ENCODE results near the gene TEX36. TPM values are rescaled to one million over a fixed set of nuclear protein-coding genes. Genes with fewer than 3 reads are reported as not detected.

Gene TEX36
- total RNA-seq, 1 experiment from 2014 or later = not detected

DNA sequence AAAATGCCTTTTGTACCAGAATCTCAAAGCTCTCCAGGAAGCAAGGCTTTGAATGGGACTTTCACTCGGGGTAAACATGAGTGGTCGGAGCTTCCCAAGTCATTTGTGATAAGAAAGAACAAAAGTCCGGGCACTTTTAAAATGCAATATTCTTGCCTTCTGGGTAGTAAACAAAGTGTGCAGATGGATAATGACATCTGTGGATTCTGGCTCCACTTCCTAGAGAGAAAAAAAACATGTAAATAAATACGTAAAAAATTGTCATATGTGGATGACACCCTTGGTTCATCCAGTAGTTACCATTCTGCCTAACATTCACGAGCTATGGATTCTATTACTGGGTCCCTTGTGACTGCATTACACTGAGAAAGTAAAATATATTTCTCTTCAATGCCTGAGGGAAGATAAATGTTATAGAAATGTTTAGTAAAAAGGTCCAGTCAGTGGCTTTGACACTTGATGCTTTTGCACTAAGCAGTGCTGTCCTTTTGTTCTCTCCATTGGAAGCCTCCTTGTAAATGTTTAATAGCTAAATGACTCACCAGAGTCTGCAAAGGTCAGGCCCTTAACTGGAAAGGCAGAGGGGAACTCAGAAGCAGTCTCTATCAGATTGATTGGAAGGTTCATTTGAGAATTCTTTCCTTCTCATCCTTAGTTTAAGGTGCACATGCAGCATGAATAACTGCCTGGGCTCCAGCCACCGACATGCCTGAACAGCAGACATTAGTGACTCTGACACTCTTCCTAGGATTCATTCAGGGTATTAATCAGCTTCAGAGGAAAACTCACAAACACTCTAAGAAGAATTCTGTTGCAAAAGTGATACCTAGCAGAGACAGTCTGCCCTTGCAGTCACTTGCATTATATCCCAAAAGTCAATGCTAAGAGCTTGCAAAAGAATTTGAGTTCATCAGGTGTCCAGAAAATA is 24.8 kb upstream of the TEX36 start:
- ChIA-PET POLR2A (interaction anchor here (0.7 to 2.0 kb wide), 2 partner anchors 12 to 645 kb away, joined by 3 to 8 read pairs; partner anchors contain the start of gene EDRF1), CTCF (interaction anchor here (0.6 to 1.2 kb wide), 4 partner anchors 9 to 659 kb away, joined by 3 to 6 read pairs (median 4); no protein-coding TSS in a partner anchor)
- Mint-ChIP-seq H3K4me1 (ENCODE audit: insufficient read depth, unreplicated experiment) (no peaks in the 10 kb centered on the region), H3K27me3 (ENCODE audit: insufficient read depth, unreplicated experiment) (no peaks in the 10 kb centered on the region), H3K27ac (ENCODE audit: low read depth, unreplicated experiment) (no peak overlapping the region), H3K9me3 (ENCODE audit: unreplicated experiment) (no peaks in the 10 kb centered on the region), H3K36me3 (ENCODE audit: insufficient read depth, unreplicated experiment) (no peaks in the 10 kb centered on the region), H3K4me3 (ENCODE audit: unreplicated experiment) (no peak overlapping the region)
- intact Hi-C loops (cut with micrococcal nuclease) = no loop called here
- DNase-seq (ENCODE audit: unreplicated experiment) = no peak
- TF ChIP-seq, protein P1, sequence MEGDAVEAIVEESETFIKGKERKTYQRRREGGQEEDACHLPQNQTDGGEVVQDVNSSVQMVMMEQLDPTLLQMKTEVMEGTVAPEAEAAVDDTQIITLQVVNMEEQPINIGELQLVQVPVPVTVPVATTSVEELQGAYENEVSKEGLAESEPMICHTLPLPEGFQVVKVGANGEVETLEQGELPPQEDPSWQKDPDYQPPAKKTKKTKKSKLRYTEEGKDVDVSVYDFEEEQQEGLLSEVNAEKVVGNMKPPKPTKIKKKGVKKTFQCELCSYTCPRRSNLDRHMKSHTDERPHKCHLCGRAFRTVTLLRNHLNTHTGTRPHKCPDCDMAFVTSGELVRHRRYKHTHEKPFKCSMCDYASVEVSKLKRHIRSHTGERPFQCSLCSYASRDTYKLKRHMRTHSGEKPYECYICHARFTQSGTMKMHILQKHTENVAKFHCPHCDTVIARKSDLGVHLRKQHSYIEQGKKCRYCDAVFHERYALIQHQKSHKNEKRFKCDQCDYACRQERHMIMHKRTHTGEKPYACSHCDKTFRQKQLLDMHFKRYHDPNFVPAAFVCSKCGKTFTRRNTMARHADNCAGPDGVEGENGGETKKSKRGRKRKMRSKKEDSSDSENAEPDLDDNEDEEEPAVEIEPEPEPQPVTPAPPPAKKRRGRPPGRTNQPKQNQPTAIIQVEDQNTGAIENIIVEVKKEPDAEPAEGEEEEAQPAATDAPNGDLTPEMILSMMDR (IDR thresholded peaks at IDR 0.05; ENCODE audit: unreplicated experiment) = no peak
- BruUV-seq (replicated peaks) = no TSS peak

DNA sequence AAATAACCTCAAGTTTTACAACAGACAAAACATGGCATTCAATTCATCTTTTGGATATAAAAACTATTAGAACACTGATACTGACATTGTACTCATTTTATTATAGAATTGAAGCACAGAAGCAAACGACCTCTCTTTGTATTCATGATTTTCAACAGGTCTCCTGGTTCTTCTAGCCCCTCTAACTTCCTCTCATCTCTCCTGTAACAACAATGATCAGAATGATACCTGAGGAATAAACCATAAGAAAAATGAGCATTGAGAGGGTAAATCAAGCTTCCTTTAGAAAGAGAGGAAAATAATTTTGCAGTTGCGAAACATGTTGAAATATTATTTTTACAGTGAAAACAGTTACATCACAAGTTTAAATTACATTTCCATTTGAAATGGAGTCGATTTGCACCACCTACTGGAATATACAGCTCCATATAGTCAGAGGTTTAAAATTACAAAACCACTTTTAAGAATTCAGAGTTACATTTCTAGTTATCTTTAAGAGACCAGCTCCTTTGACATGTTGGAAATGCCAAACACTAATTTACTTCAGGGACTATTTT is 17.5 kb upstream of the TEX36 start:
- intact Hi-C loops (cut with micrococcal nuclease) = loop anchor here (2.0 to 5.0 kb wide), 3 partner anchors 68 to 653 kb away; partner anchors contain the start of gene CTBP2
- TF ChIP-seq, protein P1 (IDR thresholded peaks at IDR 0.05; ENCODE audit: unreplicated experiment) = peak; percentile 33
- BruUV-seq (replicated peaks) = no TSS peak
- ChIA-PET CTCF (interaction anchor here (0.7 to 1.3 kb wide), 5 partner anchors 11 to 637 kb away, joined by 3 to 4 read pairs (median 4); partner anchors contain the start of gene EDRF1), POLR2A (interaction anchor here (0.7 kb wide), 1 partner anchor 604 kb away, joined by 3 read pairs; no protein-coding TSS in a partner anchor)
- H3K27ac Mint-ChIP-seq (ENCODE audit: low read depth, unreplicated experiment) = no peak overlapping the region
- no peaks in the 10 kb centered on the region for H3K27me3 Mint-ChIP-seq (ENCODE audit: insufficient read depth, unreplicated experiment)
- H3K36me3 Mint-ChIP-seq (ENCODE audit: insufficient read depth, unreplicated experiment) = peaks cover 5% of the 10 kb centered on the region
- peak; percentile 40 for DNase-seq (ENCODE audit: unreplicated experiment)
- no peak overlapping the region for H3K4me3 Mint-ChIP-seq (ENCODE audit: unreplicated experiment)
- no peaks in the 10 kb centered on the region for H3K4me1 Mint-ChIP-seq (ENCODE audit: insufficient read depth, unreplicated experiment)
- no peaks in the 10 kb centered on the region for H3K9me3 Mint-ChIP-seq (ENCODE audit: unreplicated experiment)

DNA sequence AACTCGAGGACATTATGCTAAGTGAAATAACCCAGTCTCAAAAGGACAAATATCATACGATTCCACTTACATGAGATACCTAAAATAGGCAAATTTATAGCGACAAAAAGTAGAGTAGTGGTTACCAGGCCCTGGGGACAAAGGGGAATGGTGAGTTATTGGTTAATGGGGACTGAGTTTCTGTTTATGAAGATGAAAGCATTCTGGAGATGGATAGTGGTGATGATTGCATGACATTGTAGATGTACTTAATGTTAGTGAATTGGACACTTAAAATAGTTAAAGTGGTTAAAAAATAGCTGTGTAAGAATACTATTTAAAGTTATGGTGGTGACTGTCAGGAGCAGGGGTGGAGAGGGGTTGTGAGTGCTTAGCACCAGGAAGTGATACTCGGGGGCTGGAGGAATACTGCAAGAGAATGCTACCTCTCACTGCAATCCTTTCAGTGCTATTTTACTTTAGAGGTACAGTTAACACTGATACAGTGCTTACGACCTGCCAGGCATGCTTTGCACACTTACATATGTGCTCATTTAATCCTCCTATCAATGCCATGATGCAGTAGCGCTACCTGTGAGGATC is 16.7 kb upstream of the TEX36 start:
- H3K4me1 Mint-ChIP-seq (ENCODE audit: insufficient read depth, unreplicated experiment) = no peaks in the 10 kb centered on the region
- DNase-seq (ENCODE audit: unreplicated experiment) = no peak
- H3K27me3 Mint-ChIP-seq (ENCODE audit: insufficient read depth, unreplicated experiment) = no peaks in the 10 kb centered on the region
- no peaks in the 10 kb centered on the region for H3K9me3 Mint-ChIP-seq (ENCODE audit: unreplicated experiment)
- ChIA-PET POLR2A (no interaction called here), CTCF (interaction anchor here (0.7 to 1.3 kb wide), 6 partner anchors 10 to 1532 kb away, joined by 3 to 4 read pairs (median 4); partner anchors contain the start of gene EDRF1)
- intact Hi-C loops (cut with micrococcal nuclease) = loop anchor here (2.0 to 5.0 kb wide), 3 partner anchors 67 to 652 kb away; partner anchors contain the start of gene CTBP2
- H3K27ac Mint-ChIP-seq (ENCODE audit: low read depth, unreplicated experiment) = no peak overlapping the region
- no TSS peak for BruUV-seq (replicated peaks)
- TF ChIP-seq, protein P1 (IDR thresholded peaks at IDR 0.05; ENCODE audit: unreplicated experiment) = no peak
- H3K4me3 Mint-ChIP-seq (ENCODE audit: unreplicated experiment) = no peak overlapping the region
- H3K36me3 Mint-ChIP-seq (ENCODE audit: insufficient read depth, unreplicated experiment) = peaks cover 5% of the 10 kb centered on the region

All from MCF 10A (cell line).